IPS-NIHi11 (cell line): ENCODE measurements around the gene ATP1B1.

ENCODE experiments used
- DNase-seq: peaks from one replicate; pipeline ENCODE4 v3.0.0; 2012; ENCODE audit warnings: mixed read lengths, low spot score

ATP1B1 gene

DNA sequence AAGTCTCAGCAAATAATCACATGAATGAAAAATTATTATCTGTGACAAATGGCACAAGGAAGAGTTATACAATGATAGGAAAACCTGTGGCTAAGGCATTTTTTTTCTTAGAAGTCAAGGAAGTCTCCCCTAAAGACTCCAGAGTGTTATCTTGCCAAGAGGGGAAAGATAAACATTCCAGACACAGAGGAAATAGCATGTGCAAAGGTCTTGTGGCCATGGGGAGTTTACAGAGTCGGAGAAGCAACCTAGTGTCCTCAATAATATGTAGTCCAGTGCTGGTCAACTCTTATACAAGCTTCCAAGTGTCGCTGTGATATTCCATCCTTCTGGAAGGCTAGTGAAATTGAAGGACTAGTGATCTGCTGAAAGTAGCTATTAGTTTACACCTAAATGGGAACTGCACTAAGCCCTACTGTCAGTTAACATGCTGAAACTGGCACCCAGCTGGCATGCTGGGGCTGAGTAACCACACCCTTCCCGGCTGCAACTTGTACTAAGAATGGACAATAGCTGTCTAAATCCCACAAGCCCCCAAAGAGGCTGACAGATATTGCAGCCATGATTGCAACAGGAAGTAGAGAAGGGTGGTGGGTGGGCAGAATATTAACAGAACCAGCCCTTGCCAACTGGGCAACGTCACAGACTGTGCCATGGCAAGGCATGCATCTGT is 11.5 kb upstream of the ATP1B1 start:
- no peak for DNase-seq

GRCh38 chr1:169098380-169098779 is 8.1 kb upstream of the ATP1B1 start:
- no peak for DNase-seq

- no peak for DNase-seq
These were observed 6.9 kb upstream of the ATP1B1 start for GRCh38 chr1:169099561-169099960.

DNA sequence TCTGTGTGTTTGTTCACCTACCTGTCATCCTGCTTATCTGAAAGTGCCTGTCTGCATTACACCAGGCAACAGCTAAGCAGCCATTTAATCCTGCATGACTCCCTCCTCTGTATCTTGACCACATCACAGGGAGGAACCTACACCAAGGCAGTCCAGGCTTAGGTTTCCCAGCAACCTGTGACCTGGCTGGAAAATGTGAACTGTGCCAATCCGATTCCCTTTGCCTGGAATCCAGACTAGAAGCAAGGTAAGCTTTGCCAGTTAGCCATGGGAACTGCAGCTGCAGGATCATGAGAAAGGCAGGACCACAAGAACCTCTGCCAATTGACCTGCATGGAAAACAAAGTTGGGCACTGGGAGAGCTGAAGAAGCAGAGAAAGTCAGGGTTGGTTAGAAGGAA is 6.3 kb upstream of the ATP1B1 start:
- no peak for DNase-seq

- no peak for DNase-seq
These were observed 5.8 kb upstream of the ATP1B1 start for GRCh38 chr1:169100651-169101088.

GRCh38 chr1:169102567-169102966 is 3.9 kb upstream of the ATP1B1 start:
- peak; percentile 39 for DNase-seq

DNA sequence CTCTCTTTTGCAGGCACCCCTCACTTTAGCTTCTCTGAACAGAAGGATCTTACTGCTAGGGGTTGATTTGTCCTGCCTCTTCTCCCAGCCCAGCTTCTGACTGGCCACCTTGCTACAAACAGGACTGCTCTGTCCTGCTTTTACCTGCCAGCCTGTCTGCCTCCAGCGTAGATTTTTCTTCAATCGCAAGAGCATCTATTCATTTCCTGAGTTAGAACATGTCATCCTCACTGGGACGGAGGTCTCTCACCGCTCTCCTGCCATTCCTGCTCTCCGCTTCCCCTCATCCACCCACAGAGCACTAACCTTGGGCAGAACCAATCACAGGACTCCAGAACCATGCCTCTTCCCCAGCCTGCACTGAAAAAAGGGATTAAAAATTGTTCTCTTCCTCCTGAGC is 3.5 kb upstream of the ATP1B1 start:
- no peak for DNase-seq

DNA sequence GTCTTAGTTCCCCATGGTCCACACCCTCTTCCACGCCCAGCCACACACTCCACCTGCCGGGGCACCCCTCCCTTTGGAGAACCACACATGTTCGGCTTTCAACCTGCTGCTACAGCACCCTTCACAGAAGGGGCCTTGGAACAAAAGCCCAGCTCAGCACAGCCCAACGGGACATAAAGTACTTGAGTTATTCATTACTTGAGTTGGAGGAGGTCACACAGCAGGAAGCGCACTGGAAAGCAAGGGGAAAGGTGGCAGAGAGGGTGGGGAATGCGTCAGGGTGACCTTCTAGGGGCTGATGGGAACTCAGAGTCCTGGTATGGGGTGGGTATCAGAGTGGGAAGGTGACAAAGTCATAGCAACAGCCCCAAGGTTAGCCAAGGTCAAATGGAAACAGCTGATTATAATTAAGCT is 3.0 kb upstream of the ATP1B1 start:
- no peak for DNase-seq

GRCh38 chr1:169105087-169105433 is 1.4 kb upstream of the ATP1B1 start:
- DNase-seq: no peak

- peak; percentile 86 for DNase-seq
These were observed 926 bp upstream of the ATP1B1 start for GRCh38 chr1:169105434-169106094.

DNA sequence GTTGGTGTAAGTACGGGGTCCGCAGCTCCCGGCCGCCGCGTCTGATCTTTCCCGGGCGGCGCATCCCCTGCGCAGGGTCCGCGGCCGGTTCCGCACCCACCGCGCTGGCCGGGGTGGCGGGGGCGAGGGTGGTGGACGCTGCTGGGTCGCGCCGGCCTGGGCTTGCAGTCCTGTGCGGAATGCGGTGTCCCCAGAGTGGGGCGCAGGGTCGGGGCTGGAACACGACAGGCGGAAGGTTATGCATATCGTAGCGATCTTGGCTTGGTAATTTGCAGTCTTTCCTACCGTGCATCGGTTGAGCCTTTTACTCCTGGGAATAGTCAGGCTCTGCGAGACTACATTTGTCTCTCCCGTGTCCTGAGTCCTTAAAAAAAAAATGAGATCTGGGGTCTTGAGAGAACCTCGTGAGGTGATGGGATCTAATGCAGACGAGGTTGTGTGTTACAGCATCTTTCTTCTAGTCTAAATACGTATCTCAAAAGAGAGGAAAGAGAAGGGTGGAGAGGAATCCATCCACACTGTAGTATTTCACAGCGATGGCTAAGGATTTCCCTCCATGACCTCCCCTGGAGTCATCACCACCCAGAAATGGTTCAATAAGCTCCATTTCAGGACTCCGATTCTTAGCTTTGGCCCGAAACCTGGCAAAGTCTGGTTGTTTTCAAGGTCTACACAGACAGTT is 572 bp downstream of the ATP1B1 start:
- peak; percentile 22 for DNase-seq

DNA sequence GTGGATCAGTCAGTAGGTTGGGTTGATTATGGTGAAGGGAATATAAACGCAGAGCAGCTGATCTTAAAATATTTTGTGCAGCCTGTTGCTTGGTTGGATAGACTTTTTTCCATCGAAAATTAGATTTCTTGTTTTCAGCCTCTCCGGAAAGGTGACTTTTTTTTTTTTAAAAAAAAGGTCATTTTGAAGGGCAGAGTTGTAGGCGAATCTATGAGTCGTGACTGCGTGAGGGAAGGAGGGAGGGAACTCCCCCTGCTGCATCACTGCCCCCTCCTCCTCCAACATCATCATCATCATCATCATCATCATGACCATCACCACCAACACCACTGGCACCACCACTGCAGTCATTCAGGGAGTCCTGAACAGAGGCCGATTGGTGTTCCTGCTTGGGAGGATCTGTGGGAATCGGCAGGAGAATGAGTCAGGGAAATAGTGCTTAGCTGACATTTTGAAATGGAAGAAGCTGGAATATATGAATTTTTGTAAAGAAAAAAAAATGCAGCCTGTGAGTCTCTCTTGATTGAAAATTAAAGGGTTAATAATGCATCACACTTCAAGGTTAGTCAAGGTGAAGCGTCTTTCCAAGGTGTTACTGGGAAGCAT is 1.2 kb downstream of the ATP1B1 start:
- no peak for DNase-seq

DNA sequence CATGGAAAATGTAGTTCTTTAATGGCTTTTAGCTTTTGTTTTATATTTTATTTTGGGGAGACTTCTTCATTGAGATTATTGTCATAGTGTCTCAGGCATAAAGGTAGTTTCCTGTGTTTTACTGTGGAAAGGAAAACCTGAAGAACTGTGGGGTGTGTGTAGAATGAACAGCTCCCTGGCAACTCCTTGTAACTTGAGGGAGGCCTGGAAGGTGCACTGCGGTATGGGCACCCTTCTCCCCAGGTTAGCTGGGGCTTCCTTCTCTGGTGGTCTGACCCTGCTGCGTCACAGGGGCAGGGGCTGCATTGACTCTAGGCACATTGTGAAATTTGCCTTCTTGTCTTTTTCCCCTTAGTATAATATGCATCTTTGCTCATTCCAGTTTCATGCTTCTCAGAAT is 1.7 kb downstream of the ATP1B1 start:
- no peak for DNase-seq

DNA sequence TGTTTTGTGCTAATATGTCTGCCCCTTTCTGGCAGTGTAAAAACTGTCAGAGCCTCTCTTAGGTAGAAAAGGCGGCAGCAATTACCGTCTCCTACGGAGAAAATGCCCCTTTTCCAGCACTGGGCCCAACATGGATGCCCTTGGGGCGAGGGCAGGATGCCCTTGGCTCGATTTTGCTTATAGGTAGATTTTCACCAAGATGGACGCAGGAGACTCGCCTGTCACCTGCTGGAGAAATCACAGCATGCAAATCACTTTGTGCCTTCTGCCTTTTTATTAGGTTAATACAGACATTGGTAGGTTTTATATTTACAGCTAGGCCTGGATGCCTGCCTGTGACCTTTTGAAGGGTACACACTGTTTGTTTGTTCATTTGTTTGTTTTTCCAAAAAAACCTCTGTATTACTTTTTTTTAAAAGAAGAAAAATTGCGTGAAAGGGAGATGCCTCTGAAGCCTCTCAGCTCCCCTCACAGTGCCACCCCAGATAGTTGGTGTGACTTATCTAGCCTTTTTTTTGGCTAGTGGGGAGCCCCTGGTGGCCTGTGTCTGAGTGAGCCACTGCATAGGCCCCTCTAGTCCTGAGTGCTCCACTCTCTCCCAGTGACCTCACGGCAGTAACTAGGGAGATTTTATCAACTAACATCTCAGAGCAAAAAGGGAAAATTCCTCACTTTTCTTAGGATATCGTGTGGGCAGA is 2.5 kb downstream of the ATP1B1 start:
- DNase-seq: no peak

GRCh38 chr1:169109561-169110134 is 3.2 kb downstream of the ATP1B1 start:
- no peak for DNase-seq

GRCh38 chr1:169110236-169110635 is 3.7 kb downstream of the ATP1B1 start:
- no peak for DNase-seq

GRCh38 chr1:169110689-169111447 is 4.4 kb downstream of the ATP1B1 start:
- DNase-seq: no peak

DNA sequence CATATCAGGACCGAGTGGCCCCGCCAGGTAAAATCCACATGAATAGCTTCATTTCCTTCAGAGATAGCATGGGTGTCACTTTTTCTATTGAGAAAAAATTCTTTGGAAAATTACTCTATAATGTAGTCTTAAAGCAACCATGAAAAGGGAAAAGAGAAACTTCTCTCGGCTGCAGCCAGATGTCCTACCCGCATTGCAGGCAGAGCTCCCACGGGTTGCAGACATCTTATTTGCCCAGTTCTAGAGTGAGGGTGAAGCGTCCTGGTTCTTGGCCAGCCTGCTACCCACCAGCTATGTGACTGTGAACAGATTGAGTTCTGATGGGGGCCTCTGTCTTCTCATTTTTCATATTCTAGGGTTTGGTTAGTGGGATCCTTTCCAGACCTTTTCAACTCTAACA is 5.0 kb downstream of the ATP1B1 start:
- DNase-seq: no peak

DNA sequence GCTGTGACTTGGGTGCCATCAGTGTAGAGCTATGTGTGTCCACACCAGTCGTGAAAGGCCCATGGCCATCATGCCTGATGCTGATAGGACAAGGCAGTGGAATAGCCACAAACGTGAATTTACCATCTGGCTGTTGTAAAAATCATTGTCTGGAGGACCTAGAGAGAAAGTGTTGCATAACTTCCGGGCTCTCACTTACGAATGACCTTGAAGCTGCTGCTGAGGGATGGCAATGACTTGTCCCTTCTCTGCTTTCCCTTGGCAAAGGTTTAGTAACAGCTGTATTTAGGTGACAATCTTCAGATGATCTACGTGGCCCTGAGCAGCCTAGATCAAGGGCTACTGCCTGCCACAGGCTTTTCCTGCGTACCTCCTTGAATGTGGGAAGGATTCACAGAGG is 5.8 kb downstream of the ATP1B1 start:
- no peak for DNase-seq

DNA sequence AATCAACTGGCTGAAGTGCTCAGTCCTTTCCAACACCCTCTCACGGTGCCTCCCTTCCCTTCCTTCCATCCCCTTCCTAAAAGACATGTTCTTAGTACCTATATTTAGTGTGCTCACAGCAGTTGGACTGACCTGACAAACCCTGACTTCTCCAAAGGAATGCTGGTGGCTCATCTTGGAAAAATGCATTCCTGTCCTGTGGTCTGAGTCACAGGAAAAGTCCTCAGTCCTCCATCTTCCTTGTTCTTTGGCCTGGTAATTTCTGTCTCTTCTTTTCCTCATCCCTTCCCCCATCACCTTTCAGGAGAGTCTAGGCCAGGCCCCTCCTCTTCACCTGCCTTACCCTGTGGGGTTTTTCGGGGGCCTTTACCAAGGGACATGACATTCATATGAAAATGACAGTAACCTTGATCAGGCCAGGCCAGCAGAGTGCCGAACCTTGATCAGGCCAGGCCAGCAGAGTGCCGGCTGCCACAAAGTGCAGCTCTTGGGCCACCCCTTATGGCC is 7.2 kb downstream of the ATP1B1 start:
- DNase-seq: peak; percentile 64
